GM10847 (cell line): ENCODE measurements around the gene MYBBP1A.

Source experiments
- POLR2A ChIP-seq: IDR thresholded peaks from 2 replicates; pipeline ENCODE4 v1.6.1; 2011; ENCODE audit not compliant: insufficient read length; ENCODE audit errors: extremely low read depth

Gene MYBBP1A

GRCh38 chr17:4548061-4548461, 7.1 kb downstream of the MYBBP1A start:
- no peak for TF ChIP-seq POLR2A

- TF ChIP-seq POLR2A, result no peak
Measured at GRCh38 chr17:4547118-4547906, 7.9 kb downstream of the MYBBP1A start.

DNA sequence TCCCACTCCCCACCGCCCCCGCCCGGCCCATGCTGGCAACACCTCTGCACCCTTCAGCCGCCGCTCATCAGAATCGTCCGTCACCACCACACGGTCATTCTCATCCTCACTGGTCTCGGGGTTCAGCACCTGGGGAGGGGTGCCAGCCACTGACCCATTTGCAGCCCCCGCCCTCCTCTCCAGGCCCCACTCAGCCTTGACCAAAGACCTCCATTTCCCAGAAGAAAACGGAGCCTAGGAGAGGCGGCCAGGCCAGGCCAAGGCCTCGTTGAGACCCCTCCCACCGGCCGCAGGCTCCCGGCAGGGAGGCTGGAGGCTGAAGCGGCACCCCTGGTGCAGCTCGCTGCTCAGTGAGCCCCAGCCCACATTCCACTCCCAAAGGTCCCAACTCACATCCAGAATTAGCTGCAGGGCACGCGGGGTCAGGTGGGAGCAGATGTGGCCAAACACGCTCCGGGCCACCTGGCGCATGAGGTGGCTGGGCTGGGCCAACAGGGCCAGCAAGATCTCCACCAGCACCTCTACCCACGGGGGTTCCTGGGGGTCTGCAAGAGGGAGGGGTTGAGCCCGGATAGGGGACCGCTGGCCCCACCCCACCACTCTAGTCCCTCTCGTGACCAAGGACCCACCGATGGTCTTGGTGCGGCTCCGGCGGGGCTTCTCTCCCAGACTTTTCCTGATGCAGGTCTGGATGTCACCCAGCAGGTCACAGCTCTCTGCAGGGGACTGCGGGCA, 9.8 kb downstream of the MYBBP1A start:
- TF ChIP-seq POLR2A, result no peak

DNA sequence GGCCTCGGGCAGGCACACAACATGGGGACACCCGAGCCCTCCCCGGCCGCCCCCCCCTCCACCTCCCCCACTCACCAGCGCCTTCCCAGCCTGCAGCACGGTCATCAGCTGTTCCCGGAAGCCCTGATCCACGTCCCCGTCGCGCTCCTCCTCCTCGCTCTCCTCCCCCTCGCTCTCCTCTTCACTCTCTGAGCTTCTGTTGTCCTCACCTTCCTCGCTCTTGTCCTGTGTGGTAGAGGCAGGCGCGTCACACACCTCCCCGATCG, 10.3 kb downstream of the MYBBP1A start:
- no peak for TF ChIP-seq POLR2A

DNA sequence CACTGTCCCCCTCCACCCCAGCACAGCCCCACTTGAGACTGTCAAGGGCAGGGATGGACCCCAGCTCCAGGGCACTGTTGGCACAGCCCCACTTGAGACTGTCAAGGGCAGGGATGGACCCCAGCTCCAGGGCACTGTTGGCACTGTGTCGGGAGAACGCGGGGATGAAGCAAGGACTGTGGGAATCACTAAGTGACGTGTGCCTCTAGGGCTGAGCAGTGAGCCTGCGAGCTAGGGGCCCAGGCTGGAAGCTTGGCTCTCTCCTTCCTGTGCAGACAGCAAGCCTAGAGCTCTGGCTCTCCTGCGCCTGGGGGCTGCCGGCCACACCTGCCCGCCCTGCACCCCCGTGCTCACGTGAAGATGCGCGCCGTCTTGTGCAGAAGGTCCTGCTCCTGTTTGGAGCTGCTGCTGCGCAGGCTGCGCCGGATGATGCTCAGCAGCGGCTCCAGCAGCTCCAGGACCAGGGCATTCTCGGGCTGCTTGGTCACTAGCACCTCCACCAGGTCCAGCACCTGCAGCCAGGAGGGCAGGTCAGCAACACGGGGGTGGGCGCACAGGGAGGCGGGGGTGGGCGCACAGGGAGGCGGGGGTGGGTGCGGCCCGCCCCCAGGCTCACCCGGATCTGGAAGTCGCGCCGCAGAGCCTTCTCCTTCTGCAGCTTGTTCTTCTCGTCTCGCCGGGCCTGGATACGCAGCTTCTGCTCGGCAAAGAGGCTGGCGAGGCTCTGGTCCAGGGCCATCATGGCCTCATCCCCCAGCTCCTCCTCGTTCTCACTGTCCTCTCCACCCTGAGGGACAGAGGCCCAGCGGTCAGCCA, 10.8 kb downstream of the MYBBP1A start:
- no peak for TF ChIP-seq POLR2A

GRCh38 chr17:4543557-4544026, 11.6 kb downstream of the MYBBP1A start:
- TF ChIP-seq POLR2A, result no peak

GRCh38 chr17:4542726-4543191, 12.4 kb downstream of the MYBBP1A start:
- TF ChIP-seq POLR2A, result no peak

GRCh38 chr17:4542003-4542725, 13.0 kb downstream of the MYBBP1A start:
- no peak for TF ChIP-seq POLR2A

DNA sequence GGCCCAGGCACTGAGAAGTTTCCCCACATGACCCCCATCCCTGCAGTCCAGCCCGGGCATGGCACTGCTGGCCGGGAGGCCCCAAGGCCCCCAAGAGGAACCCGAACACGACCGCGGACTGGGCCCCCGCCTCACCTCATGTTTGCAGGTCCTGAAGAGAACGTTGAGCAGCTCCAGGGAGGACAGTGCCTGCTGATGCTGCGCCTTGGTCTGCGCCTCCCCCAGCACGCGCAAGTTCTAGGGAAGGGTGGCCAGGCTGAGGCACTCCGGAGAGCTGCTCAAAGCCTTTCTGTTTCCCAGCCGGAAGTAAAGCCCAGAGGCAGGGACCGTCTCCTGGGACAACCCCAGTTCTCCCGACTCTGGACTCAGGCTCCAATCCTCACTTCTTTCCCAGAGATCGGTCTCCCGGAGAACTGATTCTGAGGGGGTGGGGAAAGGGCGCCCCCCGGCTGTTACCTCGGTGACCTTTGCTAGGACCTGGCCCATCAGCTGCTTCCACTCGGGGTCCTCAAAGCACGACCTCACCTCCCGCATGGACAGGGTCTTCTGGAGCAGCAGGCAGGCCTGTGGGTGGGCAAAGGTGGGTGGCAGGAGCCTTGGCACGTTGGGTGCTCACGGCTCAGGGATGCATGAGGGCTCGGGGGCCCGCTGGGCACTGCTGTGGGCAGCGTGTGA, 13.7 kb downstream of the MYBBP1A start:
- no peak for TF ChIP-seq POLR2A

- TF ChIP-seq POLR2A, result no peak
Measured at GRCh38 chr17:4540687-4541327, 14.4 kb downstream of the MYBBP1A start.

DNA sequence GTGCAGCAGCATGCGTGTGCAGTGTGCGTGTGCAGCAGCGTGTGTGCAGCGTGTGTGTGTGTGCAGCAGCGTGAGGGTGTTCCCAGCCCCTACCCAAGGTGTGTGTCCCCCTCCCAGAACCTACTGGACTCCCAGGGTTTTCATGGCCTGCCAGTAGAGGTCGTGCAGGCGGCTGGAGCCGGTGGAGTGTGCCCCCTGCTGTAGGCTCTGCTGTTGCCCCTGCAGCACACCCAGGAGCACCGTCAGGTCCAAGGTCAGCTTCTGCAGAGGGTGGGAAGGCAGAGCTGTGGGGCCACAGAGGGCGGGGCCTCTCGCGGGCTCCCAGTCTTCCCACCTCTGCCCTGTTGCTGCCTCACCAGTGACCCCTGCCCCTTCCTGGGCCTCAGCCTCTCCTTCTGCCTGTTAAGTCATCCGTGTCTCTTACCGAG, 14.9 kb downstream of the MYBBP1A start:
- no peak for TF ChIP-seq POLR2A

GRCh38 chr17:4539576-4540223, 15.5 kb downstream of the MYBBP1A start:
- TF ChIP-seq POLR2A, result no peak

DNA sequence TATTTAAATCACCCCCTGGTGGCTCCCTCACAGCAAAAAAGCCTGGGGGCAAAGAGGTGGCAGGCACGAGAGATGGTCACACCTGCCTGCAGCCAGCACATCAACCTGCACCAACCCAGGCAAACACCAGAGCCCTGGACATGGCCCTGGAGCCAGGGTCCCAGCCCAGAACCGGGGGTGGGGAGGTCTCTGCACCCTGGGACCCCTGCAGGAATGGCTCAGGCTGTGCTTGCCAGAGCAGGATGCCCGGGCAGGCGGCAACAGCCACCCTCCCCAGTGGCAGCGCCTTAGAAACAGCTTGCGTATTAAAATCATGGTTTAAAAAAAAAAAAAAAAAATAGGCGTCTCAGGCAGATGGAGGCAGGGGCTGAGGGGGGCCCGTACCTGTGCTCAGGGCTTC, 16.2 kb downstream of the MYBBP1A start:
- TF ChIP-seq POLR2A, result no peak
